Esophagus muscularis mucosa (tissue), 3 donors: ENCODE results near the gene AFAP1L2.

Experiments
- POLR2AphosphoS5 ChIP-seq, 2 donors: sonication (generic); formaldehyde crosslinking; IDR thresholded peaks; one replicate each; pipeline ENCODE4 v1.6.1; 2017; ENCODE audit warnings: antibody characterized with exemption in 2 of 2
- TF ChIP-seq, protein P1 (sequence below), 3 experiments: fragments of 200-600 bp in 2 of 3; fragments of 450-650 bp in 1 of 3; sonication (generic) in 2 of 3; IDR thresholded peaks; one replicate each; pipeline ENCODE4 v1.5.1; 2017 to 2019; ENCODE audit warnings: antibody characterized with exemption in 3 of 3, mild to moderate bottlenecking in 2 of 3, moderate library complexity in 1 of 3

GRCh38 chr10:114282526-114282925, 121.8 kb downstream of the AFAP1L2 start:
- no peak for TF ChIP-seq POLR2AphosphoS5 (IDR thresholded peaks at IDR 0.05)
- TF ChIP-seq, protein P1, sequence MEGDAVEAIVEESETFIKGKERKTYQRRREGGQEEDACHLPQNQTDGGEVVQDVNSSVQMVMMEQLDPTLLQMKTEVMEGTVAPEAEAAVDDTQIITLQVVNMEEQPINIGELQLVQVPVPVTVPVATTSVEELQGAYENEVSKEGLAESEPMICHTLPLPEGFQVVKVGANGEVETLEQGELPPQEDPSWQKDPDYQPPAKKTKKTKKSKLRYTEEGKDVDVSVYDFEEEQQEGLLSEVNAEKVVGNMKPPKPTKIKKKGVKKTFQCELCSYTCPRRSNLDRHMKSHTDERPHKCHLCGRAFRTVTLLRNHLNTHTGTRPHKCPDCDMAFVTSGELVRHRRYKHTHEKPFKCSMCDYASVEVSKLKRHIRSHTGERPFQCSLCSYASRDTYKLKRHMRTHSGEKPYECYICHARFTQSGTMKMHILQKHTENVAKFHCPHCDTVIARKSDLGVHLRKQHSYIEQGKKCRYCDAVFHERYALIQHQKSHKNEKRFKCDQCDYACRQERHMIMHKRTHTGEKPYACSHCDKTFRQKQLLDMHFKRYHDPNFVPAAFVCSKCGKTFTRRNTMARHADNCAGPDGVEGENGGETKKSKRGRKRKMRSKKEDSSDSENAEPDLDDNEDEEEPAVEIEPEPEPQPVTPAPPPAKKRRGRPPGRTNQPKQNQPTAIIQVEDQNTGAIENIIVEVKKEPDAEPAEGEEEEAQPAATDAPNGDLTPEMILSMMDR (IDR thresholded peaks at IDR 0.05) = no peak
